Lower leg skin (tissue), 4 donors: Measurements from ENCODE around the gene CYFIP1. TPM values are rescaled to one million over a fixed set of nuclear protein-coding genes. Genes with fewer than 3 reads are reported as not detected.

Experiments
- DNase-seq, 2 donors: peaks; one replicate each; pipeline ENCODE4 v3.0.0-alpha.2; 2019; ENCODE audit warnings: low spot score in 2 of 2
- H3K4me3 ChIP-seq: fragments of 200-600 bp; sonication (generic); 2 replicates; pipeline ENCODE4 v1.5.1; 2017; ENCODE audit warnings: mild to moderate bottlenecking, low read depth; ENCODE audit not compliant: poor library complexity, severe bottlenecking
- POLR2A ChIP-seq, 2 donors: fragments of 450-650 bp; IDR thresholded peaks; one replicate each; pipeline ENCODE4 v1.6.1; 2016 to 2017; ENCODE audit warnings: antibody characterized with exemption in 2 of 2, mild to moderate bottlenecking in 1 of 2, moderate library complexity in 1 of 2
- WGBS, 2 donors: methylation state at CpG; one replicate each; pipeline ENCODE4 v1.1.5; 2018; 5-methylcytosine and 5-hydroxymethylcytosine counted together
- intact Hi-C: fragments of 100-400 bp; cut with DNase I; formaldehyde crosslinking; loops from one replicate; pipeline ENCODE4 v1.15.0; 2023; ENCODE audit warnings: low total_unique reads
- total RNA-seq, 4 donors: library from RNA; depleted of rRNA; stranded (reverse); fragments of >200 nt; gene quantifications; one replicate each; pipeline ENCODE4 v1.1.0, GENCODE V29; 2016
- TF ChIP-seq, protein P1 (sequence below), 3 donors: fragments of 450-650 bp; IDR thresholded peaks; one replicate each; pipeline ENCODE4 v1.5.1; 2016; ENCODE audit warnings: antibody characterized with exemption in 3 of 3, mild to moderate bottlenecking in 3 of 3, moderate library complexity in 2 of 3

CYFIP1 gene
- total RNA-seq, 4 donors from 2014 or later, result 81.0 to 108 (median 94.6) TPM

DNA sequence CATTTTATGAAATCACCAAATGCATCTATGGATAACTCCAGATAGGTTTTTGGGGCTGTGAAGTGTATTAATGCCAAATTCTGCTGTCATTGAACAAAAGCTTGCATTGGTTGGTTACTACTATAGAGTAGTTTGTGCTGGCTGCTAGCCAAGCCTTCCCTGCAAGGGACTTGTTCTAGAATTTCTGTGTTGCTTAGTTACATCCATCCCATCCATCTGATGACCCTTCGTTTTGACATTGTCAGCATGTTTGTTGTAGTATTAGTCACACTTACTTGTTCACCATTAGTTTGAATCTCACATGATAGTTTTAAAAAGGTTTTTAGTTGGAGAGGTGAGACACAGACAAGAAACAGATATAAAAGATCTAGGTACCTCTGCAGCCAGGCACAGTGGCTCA lies 148.7 kb downstream of the CYFIP1 start:
- TF ChIP-seq POLR2A (IDR thresholded peaks at IDR 0.05), result no peak
- TF ChIP-seq, protein P1, sequence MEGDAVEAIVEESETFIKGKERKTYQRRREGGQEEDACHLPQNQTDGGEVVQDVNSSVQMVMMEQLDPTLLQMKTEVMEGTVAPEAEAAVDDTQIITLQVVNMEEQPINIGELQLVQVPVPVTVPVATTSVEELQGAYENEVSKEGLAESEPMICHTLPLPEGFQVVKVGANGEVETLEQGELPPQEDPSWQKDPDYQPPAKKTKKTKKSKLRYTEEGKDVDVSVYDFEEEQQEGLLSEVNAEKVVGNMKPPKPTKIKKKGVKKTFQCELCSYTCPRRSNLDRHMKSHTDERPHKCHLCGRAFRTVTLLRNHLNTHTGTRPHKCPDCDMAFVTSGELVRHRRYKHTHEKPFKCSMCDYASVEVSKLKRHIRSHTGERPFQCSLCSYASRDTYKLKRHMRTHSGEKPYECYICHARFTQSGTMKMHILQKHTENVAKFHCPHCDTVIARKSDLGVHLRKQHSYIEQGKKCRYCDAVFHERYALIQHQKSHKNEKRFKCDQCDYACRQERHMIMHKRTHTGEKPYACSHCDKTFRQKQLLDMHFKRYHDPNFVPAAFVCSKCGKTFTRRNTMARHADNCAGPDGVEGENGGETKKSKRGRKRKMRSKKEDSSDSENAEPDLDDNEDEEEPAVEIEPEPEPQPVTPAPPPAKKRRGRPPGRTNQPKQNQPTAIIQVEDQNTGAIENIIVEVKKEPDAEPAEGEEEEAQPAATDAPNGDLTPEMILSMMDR (IDR thresholded peaks at IDR 0.05), result no peak
- intact Hi-C loops, result no loop called here
- peak in 1 of 2 donors; percentile 76 for DNase-seq
- no peak overlapping the region for H3K4me3 ChIP-seq
- WGBS, 2 donors, result 67 to 83% methylated on average over 1 of the region's 1 CpG

DNA sequence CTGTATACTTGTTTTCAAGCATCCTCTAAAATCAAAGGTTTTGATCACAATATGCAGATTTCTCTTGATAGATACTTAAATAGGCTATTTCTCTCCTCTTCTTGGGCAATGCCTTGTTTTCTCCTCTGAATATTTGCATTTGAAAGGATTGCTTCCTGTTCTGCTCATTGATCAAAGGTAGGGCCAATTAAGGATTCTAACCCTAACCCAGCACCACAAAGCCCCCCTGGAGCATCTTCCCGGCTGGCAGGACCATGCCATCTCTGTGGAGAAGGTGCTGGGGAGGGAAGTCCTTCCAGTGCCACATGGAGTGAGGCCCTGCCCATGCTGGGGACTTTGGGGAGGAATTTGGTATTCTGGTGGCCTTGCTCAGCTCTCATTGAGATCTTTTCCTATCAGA lies 153.0 kb downstream of the CYFIP1 start:
- intact Hi-C loops, result no loop called here
- DNase-seq, result no peak
- 85 to 94% methylated on average over 1 of the region's 1 CpG for WGBS, 2 donors
- TF ChIP-seq POLR2A (IDR thresholded peaks at IDR 0.05), result no peak
- TF ChIP-seq, protein P1 (IDR thresholded peaks at IDR 0.05), result no peak
- no peak overlapping the region for H3K4me3 ChIP-seq

DNA sequence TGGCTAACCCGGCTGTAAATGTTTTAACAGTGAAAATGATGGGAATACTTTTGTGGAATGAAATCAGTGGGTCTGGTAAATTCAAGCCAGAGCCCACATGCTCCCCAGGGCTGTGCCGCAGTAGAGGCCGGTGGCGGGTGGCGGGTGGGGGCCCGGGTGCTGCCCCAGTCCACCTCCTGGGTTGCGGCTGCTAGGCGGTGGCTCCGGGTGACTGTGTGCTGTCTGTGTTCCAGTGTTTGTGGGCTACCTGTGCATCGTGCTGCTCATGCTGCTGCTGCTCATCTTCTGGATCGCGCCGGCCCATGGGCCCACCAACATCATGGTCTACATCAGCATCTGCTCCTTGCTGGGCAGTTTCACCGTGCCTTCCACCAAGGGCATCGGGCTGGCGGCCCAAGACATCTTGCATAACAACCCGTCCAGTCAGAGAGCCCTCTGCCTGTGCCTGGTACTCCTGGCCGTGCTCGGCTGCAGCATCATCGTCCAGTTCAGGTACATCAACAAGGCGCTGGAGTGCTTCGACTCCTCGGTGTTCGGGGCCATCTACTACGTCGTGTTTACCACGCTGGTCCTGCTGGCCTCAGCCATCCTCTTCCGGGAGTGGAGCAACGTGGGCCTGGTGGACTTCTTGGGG lies 156.6 kb downstream of the CYFIP1 start:
- DNase-seq, result peak in 1 of 2 donors; percentile 68
- TF ChIP-seq, protein P1 (IDR thresholded peaks at IDR 0.05), result no peak
- no peak for TF ChIP-seq POLR2A (IDR thresholded peaks at IDR 0.05)
- intact Hi-C loops, result no loop called here
- WGBS, 2 donors, result 95 to 97% methylated on average over 26 to 29 of the region's 29 CpGs
- H3K4me3 ChIP-seq, result no peak overlapping the region

DNA sequence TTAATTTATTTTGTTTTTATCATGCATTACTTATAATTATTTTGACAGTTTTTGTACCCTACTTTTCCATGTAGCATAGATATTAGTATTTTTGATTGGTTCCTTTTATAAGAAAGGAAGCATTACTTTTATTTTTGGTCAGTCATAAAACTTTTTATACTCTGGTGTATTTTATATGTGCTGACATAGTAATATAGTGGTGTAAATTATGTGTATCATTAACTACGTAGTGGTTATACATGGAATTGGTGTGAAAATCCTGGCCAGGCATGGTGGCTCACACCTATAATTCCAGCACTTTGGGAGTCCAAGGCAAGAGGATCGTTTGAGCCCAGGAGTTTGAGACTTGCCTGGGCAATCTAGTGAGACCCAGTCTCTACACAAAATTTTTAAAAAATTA lies 160.5 kb downstream of the CYFIP1 start:
- no peak for TF ChIP-seq POLR2A (IDR thresholded peaks at IDR 0.05)
- TF ChIP-seq, protein P1 (IDR thresholded peaks at IDR 0.05), result no peak
- no peak for DNase-seq
- WGBS, 2 donors, result 79 to 91% methylated on average over 2 of the region's 2 CpGs
- H3K4me3 ChIP-seq, result no peak overlapping the region
- intact Hi-C loops, result no loop called here

Other genes starting within 250 kb of the CYFIP1 start
- 10 to 100 TPM in 3 of 4 donors, 1 to 10 TPM in 1; 7.0 to 17.3 (median 13.1) TPM for gene NIPA1, start 193.7 kb downstream of the CYFIP1 start, total RNA-seq
- 10 to 100 TPM; 19.3 to 36.8 (median 32.0) TPM for gene NIPA2, start 141.7 kb downstream of the CYFIP1 start, total RNA-seq
- gene TUBGCP5, start 59.2 kb upstream of the CYFIP1 start, total RNA-seq, result 10 to 100 TPM; 11.0 to 21.8 (median 13.6) TPM
- not detected for gene GOLGA6L1, start 156.5 kb upstream of the CYFIP1 start, total RNA-seq